Hepatocyte (in vitro differentiated cells): ENCODE data around the gene RAG1.

Experiments
- CTCF ChIP-seq: fragments of 200-600 bp; sonication (generic); IDR thresholded peaks from 2 replicates; pipeline ENCODE4 v1.5.1; 2016; ENCODE audit warnings: antibody characterized with exemption, mild to moderate bottlenecking; ENCODE audit not compliant: poor library complexity
- EZH2 ChIP-seq: fragments of 200-600 bp; sonication (generic); IDR thresholded peaks from 2 replicates; pipeline ENCODE4 v1.6.1; 2016; ENCODE audit warnings: antibody characterized with exemption, mild to moderate bottlenecking, borderline replicate concordance
- EZH2phosphoT487 ChIP-seq: fragments of 200-600 bp; sonication (generic); IDR thresholded peaks from one replicate; pipeline ENCODE4 v1.6.1; 2018; ENCODE audit warnings: antibody characterized with exemption, mild to moderate bottlenecking, low read depth, moderate library complexity; ENCODE audit not compliant: unreplicated experiment, severe bottlenecking

DNA sequence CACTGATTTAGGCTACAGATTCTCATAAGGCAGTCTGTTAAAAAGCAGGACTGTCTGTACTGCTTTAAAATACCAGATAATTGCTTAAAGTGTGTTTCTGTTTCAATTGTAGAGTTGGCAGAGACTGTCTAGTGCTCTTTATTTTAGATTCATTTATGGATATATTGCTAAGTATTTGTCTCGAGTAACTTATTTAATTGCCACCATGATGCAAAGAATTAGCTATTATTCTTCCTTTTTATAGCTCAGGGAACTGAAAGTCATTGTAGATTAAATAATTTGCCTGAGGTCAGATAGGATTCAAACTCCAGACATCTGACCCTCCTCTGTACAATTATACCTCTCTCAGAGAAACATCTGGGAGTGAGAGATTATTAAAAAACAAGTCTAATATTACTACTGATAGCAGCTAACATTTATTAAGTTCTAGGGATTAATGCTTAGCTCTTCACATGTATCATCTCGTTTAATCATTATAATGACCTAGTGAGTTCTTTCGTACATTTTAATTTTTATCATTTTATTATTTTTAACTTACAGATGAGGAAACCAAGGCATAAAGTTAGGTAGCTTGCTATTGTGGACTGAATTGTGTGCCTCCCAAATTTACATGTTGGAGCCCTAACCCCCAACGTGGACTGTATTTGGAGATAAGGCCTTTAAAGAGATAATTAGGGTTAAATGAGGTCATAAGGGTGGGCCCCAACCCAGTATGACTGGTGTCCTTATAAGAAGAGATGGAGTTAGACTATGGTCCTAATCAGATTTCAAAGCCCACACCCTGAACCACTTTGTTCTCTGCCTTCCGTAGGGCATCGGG lies 49.9 kb downstream of the RAG1 start:
- no peak for TF ChIP-seq EZH2
- no peak for TF ChIP-seq CTCF
- no peak for TF ChIP-seq EZH2phosphoT487
